Hippocampal formation (tissue), 2 donors: ENCODE measurements around the gene NEK9.
"Not testable (repeated sequence)": the region's sequence is repeated elsewhere in the genome, so short reads cannot be mapped to it uniquely, and the experiment has no call there.

ENCODE experiments used
- DNase-seq, 2 donors: peaks; one replicate each; lab custom pipeline; 2025; lab: John Stamatoyannopoulos, UW

NEK9 gene

DNA sequence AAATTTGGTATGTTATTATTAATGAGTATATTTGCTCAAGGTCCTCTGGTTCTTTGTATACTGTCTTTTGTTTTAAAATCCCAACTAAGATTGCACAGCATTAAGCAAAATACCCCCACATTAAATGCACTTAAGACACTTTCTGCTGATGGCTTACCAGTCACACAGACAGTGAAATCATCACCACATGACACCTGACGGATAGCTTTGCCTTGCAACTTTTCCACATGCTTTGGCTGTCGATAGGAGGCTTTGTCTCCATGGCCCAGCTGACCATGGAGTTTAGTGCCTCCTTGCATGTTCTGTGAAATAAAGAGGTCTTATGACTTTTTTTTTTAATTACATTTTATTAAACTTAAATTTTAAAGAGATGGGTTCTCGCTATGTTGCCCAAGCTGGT, 19.7 kb downstream of the NEK9 start:
- DNase-seq: no peak

DNA sequence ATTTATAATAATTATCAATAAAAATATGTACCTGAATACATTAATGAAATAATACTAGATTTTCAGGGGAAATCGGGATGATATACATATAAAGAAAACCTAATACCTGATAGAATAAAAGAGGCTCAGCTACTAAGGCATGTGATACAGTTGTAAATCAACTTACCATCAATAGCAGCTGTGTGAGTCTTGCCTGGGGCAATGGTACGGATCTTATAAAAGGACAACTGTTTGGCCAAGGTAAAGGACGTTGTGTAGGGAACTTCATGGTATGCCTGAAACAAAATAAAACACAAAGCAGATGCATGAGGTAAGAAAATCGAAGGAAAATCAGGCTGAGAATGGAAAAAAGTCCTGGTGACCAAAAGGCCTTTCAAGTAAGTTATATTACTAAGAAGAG, 25.4 kb downstream of the NEK9 start:
- DNase-seq: no peak

DNA sequence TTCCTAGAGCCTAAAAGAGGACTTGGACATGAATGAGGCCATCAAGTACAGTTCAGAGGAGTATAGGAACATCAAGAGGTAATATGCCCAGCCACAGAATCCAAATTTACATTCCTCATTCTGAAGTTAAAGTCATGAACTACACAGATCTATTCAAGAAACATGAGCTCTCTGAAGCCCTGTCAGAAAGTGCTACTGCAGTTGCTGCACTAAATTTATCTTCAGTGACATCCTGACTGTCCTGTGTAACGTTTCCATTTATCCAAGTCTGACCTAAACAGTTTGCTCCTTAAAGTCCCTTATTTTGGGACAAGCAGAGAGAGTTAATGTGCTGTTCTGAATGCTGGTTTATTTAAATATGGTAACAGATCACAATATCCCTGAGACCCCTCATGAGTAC, 28.2 kb downstream of the NEK9 start:
- DNase-seq: no peak

DNA sequence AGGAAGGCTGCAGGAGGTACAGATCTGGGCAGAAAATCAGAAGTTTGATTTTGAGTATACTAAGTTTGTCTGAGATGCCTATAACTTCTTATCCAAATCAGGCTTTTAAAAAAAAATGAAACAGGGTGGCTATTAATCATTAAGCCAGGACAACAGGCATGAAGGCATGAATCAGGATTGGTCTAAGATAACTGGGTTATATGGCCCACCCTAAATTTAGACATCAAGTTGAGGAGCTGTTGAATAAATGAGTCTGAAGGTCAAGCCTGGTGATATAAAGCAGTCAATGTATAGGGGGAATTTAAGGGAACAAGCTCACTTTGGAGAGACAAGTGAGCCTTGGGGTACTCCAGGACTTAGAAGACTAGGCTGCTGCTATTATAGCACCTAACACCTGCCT, 28.6 kb downstream of the NEK9 start:
- no peak for DNase-seq

DNA sequence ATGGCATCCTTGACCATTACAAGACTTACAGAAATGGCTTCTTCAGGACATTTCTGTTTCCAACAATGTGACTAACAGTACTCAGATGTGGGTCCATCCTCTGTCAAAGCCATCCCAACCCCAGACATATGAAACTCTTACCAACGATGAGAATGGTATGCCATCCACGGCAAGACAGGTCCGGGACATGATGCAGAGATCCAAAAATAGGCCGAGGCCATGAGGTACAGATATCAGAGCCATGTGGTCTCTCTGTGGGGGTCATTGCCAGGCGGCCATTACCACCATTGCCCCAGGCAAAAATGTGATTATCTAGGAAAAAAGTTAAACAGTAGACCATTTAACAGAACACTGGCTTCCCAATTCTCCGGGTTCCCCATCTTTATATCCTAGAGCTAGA, 29.9 kb downstream of the NEK9 start:
- no peak for DNase-seq

DNA sequence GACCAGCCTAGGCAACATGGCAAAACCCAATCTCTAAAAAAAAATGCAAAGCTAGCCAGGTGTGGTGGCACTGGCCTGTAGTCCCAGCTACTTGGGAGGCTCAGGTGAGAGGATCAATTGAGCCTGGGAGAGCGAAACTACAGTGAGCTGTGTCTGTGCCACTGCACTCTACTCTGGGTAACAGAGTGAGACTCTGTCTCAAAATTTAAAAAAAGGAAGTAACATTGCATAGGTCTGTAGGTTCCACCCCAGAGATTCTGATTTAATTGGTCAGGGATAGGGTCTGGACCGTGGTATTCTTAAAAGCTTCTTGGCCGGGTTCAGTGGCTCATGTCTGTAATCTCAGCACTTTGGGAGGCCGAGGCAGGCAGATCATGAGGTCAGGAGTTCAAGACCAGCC, 31.2 kb downstream of the NEK9 start:
- DNase-seq: no peak

DNA sequence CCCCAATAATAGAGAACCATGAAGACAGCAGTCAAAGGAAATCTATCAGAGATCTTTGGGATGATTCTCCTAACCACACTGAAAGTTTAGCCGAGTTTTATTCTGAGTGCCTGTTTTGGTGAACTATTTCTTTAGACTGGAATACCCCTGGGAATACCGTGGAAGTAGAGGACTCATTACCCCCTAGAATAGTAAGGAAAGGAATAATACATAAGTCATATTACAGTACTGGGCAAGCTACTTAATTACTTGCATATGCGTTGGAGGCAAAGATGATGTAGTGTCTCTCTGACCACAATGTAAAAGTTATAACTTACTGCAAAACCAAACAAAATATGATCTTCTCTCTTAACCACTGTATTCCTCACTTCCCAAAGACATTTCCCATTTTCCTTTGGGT, 32.0 kb downstream of the NEK9 start:
- no peak for DNase-seq

DNA sequence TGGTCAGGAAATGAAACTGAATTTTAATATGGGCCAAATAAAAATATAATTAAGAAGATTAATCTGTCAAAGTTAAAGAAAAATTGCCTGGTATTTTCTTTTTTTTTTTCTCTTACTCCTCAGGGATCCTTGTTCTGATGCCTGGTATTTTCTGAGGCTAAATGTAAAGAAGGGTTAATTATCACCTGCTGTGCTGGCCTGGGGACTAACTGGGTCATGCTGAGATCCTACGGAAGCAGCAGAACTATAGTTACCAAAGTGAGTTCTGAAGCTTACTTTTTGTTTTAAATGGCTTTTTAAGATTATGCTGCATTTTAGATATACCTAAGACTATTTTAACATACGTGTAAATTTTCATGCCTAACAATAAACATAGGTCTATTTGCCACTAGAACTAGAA, 34.1 kb downstream of the NEK9 start:
- no peak for DNase-seq

DNA sequence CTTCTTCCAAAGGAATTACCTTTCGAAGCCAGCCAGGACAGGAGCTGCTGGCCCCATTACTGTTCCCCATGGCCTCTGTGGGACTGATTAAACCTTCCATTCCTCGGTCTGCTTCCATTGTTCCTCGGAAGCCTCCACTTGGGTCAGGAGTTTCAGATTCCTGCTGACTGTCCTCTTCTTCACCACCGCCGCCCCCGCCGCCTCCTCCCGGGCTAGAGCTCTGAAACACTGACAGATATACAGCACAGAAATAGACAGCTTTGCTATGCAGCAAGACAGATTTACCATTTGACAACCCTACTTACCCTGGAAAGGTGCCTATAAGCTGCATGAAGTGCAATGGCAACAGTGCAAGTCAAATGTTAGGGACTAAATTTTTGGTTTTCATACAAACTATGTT, 35.6 kb downstream of the NEK9 start:
- no peak for DNase-seq

DNA sequence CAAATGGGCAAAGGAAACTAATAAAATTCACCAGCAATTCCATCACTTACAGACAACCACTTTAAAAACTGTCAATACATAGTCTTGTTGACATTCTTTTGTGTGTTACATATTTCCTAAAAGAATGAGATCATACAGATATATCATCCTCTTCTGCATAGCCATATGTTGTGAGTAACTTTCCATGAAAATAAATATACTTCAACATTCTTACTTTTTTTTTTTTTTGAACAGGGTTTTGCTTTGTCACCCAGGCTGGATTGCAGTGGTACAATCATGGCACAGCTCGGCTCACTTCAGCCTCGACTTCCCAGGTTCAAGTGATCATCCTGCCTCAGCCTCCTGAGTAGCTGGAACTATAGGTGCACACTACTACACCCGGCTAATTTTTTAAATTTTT, 36.5 kb downstream of the NEK9 start:
- no peak for DNase-seq

DNA sequence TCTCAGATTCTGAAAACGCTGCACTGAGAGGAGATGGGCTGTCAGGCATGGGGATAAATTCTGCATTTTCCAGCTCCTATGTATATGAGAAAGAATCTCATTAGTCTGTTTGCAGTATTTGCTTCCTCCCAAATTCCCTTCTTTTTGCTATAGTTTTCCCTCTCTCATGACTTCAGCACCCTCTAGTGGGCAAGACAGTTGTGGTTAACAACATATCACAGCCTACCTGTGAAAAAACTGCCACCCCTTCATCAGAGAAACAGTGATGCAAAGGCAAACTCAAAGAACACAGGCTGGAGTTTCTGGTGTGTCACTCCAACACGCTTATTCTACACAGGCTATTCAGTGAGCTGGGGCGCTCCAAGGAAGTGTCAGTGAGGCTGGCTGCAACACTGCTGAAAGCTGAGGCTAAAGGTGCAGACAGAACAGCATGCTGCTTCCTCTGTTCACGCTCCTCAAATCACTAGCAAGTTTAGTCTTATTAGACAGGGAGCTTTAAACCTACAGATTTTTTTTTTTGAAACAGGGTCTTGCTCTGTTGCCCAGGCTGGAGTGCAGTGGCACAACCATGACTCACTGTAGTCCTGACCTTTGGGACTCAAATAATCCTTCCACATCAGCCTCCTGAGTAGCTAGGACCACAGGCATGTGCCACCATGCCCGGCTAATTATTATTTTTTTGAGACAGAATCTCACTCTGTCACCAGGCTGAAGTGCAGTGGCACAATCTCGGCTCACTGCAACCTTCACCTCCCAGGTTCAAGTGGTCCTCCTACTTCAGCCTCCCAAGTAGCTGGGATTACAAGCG, 38.1 kb downstream of the NEK9 start:
- DNase-seq: peak; percentile 16 to 56

DNA sequence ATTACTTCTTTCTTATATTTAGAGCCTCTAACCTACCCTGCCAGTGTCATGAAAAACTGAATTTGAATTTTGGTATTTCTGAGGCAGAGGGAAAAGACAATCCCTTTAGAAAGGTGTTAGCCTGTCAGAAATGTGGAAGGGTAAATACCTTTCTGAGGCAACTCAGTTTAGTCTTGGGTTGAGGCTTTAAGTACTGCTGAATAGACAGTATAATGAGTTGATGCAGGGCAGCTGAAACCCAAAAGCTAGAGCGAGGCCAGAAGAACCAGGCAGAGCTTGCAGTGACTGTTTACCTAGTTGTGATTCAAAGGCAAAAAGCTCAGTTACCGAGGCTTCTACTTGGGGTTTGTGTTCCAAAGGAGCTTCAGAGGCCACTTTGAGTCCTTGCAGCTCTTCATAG, 38.7 kb downstream of the NEK9 start:
- no peak for DNase-seq

DNA sequence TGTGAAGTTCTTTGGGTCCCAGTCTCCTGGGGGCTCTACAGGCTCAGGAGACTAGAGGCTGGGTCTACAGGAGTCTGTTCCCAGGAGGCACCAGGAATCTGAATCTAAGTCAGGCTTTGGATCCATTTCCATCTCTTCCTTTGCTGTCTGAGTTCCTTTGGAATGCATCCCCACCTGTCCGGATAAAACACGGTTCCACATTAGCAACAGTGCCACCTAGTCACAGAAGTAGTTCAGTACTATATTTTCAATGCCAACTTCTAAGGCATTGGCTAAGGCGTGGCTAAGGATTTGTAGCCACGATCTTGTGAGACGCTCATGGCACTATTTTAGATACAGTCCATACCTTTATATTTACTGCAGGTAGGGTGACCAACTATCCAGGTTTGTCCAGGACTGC, 42.3 kb downstream of the NEK9 start:
- no peak for DNase-seq

DNA sequence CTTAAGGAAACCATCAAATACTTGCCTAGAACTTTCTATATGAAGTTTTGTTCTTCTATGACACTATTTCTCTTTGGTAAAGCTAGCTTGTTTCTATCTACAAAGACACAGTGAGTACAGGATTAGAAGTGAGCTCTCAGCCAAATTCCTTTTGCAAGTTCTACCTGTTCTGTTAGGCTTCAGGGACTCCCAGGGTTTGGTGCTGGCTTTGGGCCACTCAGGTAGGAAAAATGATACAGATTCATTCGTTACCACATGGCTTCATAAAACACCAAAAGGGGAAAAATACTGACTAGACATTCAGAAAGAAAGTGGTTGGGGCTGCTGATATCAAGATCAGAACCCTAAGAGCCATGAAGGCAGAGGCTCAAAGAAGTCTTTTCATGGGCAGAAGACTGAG, 43.6 kb downstream of the NEK9 start:
- no peak for DNase-seq

DNA sequence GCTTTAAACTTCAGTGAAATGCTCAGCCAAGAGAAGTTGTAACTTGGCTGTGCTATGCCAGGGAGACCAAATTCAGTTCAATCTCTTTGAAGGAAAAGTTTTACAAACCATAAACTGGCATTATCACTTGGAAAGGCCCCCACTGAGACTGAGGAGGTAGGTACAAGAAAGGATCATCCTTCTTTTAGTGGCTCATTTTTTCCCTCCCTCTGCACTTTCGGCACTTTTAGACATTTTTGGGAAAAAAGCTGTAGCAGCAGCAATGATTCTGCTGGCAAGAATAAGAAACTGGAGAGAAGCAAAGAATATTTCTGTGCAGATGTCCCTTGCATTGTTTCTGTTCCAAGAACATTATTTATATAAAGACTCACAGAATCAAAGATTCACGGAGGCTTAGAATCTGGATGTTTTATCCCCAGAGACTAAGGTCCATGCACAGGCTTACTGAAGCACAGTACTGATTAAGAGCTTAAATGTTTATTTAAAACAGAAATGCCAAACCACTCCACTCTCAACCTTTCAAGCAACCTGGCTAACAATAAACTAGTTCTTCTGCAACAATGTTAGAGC, 45.1 kb downstream of the NEK9 start:
- DNase-seq: no peak

DNA sequence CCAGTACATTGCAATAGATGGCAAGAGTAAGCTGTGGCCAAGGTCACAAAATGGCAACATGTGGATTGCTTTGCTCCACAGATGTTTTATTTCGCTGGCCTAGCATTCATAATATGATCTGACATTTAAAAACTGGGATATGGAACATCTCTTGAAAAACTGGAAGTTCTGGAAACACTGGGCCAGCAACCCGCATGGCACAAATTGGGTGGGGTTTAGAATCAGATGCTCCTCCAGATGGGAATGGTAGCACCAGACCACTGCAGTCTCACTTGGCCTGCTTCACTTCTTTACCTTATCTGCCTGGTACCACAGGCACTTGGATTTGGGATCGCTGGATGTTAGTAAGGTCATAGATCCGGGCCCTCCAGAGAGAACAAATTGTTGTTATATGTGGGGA, 47.3 kb downstream of the NEK9 start:
- no peak for DNase-seq

DNA sequence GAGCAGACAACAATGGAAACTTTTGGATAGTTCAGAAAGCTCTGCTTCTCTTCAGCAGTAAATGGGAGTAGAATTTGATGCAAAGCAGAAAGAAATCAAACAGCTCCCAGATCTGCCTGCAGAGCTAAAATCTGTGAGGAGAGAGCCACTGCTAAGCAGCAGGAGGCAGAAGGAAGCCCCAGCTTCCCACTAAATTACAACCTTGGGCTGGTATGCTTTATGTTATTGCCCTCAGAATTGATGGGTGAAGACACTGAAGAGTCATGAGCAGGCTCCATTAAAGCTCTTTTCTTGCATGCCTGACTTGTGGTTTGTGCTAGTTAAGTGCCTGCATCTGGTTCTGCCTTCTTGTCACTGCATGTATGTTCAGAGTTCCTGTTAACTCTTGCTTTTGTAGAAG, 49.1 kb downstream of the NEK9 start:
- no peak for DNase-seq

DNA sequence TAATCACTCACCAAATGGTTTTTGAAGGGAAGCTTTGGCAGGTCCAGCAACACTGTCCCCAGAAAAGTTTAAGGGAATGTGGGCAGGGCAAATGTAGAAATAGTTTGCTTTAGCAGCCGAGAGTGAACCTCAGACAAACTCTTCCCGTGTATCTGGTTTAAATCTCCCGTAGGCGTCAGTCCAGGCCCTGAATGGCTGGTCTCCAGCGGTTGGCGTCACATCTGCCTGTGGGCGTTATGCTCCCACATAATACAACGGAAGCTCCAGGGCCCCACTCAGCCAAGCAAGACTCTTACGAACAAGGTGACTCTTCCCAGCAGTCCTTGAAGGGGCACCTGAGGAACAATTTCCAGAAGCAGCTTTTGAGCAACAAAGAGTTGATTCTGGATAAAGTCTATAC, 56.5 kb downstream of the NEK9 start:
- no peak for DNase-seq

DNA sequence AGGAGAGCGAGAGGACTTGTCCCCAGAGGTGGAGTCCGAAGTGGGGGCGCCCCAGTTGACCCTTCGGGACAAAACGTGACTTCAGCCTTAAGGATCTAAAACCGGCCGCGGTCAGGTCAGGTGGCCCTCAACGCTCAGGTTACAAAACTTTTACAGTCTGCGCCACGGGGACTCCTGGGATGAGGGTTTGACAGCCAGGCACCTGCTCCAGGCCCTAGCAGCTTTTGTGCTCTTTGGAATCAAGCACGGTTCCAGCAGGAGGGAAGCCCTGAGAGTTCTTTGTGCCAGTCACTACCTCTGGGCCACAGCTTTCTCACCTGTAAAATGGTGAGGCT, 57.1 kb downstream of the NEK9 start:
- DNase-seq: no peak

DNA sequence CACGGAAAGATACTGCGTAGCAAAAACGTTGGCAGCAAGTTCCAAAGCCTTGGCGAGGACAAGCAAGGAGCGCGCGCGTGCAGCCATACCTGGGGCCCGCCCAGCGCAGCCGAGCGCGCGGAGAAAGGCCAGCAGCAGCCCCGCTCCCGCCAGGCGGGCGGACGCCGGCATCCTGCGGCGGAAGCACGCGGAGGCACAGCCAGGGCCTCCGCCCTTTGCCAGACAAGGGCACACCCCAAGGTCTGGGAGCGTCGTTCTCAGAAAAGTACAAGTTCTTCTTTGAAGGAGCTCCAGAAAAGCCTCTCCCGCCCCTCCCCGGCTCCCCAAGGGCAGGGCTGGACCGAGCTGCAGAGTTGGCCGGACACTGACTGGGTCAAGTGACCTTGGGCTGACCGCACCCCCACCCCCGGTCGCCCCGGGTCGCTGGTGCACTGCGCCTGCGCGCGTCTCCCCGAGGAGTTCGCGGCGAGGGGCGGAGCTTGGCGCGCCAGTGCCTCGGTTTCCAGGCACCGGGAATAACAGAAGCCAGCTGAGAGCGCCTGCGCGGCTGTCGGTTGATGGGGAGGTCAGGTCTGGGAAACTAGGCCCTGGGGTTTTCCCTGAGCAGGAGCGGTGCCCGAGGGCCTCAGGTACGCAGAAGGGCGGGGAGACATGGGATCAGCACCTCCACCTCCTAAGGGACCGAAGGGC, 57.6 kb downstream of the NEK9 start, which contains the start of gene ZC2HC1C:
Gene ZC2HC1C (plus strand): TSS at position 521 of the 690 bp plus-strand sequence. CDS start 933 bp downstream, outside the sequence.
- peak; percentile 84 to 94 for DNase-seq

DNA sequence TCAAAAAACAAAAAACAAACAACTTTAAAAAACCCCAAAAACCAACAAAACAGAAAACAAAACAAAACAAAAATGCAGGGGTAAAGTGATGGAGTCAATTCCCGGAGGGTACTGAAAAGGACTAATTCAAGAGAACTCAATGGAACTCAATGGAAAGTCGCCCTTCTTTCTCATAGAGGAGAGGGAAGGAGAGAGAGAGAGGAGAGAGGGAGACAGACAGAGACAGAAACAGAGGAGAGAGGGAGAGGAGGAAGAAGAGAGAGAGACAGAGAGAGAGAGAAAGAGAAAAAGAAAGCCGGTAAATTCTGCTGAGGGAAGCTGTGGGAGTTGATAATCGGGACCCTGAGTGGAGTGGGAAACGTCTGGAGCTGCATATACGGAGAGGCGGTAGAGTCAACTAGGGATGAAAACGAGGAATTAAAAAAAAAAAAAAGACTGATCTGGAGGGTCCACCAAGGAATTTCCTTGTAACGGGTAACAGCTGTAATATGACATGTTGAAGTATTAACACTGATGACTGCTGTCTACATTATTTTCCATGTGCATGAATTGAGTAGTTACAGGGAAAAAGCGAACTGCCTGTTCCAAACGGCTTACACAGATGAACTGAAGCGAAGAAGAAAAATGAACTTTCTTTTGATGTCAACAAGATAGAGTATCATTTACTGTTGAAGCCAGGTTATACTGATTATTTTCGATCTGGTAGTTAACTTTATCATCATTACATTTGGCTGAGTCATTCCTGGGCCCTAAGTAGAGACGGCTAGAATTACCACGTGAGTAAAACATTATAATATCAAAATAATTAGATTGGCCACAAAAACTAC, 58.3 kb downstream of the NEK9 start:
- DNase-seq: peak in 1 of 2 donors; percentile 28

DNA sequence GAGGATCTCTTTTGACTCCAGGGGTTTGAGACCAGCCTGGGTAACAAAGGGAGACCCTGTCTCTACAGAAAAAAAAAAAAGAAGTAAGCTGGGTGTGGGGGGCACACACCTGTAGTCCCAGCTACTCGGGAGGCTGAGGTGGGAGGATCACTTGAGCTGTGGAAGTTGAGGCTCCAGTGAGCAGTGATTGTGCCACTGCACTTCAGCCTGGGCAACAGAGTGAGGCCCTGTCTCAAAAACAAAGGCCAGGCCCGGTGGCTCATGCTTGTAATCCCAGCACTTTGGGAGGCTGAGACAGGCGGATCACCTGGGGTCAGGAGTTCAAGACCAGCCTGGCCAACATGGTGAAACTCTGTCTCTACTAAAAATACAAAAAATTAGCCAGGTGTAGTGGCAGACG, 59.1 kb downstream of the NEK9 start:
- DNase-seq: not testable (repeated sequence)
